Activated T-cell treated with anti-CD3 and anti-CD28 coated beads, Interleukin-2, amount 50 U/mL, for 1 hour (primary cell): ENCODE measurements around the gene NFIC.
"Not testable (repeated sequence)": the region's sequence is repeated elsewhere in the genome, so short reads cannot be mapped to it uniquely, and the experiment has no call there.

Source experiments
- DNase-seq: peaks from one replicate; pipeline ENCODE4 v3.0.0-alpha.2; 2020

Gene NFIC

DNA sequence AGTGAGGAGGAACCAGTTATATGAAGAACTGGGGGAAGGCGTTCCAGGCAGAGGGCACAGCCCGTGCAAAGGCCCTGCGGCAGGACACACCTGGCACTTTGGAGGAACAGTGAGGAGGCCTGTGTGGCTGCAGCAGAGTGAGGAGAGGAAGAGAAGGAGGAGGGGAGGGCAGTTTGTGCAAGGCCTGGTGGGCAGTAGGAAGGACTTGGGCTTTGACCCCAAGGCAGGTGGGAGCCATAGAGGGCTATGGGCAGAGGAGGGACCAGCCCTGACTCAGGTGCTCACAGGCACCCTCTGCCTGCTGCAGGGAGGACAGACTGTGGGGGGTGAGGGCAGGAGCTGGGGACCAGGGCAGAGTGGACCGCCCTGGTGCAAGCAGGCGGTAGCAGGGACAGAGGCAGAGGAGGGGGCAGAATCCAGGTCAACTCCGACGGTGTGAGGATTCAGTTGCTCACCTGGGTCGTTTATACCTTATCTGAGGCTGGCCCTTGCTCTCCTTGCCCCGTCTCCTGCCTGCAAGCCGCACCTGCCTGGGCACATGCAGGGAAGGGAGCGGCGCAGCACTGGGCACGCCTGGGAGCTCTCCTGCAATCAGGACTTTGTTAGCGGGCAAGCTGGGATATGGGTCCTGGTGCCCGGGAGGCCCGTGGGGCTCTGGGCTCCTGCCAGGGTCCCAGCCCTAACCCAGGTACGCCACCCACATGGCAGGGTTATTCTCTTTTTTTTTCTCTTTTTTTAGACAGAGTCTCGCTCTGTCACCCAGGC is 34.8 kb downstream of the NFIC start:
- DNase-seq: no peak

DNA sequence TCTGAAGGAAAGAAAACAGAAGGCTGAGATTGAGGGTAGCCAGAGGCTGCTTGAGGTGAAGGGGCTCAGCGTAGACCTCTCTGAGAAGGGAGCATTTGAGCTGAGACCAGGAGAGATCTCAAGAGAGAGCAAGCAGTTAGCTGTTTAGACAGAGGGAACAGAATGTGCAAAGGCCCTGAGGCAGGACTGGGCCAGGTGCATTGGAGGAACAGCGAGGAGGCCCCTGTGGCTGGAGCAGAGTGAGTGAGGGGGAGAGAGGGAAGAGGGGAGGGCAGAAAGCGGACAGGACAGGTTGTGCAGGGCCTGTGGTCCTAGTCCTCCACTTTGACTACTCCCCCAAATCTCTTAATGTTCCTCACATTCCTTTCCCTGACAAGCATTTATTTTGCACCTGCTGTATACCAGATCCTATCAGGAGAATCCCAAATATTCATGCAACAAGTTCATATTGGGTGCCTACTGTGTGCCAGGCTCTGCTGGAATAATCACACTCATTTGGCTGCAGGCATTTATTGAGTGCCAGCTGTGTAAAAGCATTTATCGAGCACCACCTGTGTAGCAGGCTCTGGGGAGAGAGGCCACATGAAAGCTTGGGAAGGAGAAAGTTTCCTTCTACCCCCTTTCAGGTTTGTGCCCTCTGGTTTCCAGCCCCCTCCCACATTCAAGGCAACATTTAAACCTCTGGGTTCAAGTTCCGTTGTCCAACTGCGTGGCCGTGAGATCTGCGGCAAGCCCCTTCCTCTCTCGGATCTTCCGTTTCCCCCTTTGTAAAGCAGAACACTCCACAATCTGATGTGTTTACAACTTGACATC is 36.5 kb downstream of the NFIC start:
- DNase-seq: no peak

DNA sequence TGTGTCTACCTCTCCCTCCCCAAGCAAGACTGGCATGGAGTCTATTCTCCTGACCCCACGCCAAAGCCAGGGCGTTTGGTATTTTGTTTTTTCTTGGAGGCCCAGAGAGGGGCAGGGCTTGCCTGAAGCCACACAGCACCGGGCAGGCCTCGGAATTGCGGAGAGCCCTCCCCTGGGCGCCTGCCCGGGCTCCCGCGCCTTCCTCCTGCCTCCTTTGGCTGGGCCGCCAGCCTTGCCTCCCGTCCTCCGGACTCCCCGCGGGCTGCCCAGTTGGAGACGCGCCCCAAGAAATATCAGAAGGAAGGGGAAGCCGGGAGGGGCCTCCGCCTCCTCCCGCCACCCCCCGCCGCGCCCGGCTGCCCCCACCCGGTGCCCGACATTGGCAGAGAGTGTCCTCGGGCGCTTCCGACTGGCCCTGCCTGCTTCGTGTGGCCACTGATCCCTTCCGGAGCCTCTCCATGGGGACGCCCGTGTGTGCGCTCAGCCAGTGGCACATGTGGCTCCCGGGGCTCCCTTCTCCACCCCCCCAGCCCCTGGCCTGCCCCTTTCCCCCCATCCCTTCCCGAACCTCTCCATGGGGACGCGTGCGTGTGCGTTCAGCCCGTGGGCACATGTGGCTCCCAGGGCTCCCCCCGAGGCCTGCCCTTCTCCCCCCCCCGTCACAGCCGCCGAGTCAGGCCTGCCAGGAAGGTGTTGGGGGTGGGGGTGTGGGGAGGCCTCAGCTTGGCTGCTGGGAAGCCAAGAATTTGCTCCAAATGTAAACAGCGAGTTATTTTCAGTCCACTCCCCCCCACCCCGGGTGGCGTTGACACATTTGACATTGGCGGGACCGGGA is 37.3 kb downstream of the NFIC start:
- DNase-seq: no peak

DNA sequence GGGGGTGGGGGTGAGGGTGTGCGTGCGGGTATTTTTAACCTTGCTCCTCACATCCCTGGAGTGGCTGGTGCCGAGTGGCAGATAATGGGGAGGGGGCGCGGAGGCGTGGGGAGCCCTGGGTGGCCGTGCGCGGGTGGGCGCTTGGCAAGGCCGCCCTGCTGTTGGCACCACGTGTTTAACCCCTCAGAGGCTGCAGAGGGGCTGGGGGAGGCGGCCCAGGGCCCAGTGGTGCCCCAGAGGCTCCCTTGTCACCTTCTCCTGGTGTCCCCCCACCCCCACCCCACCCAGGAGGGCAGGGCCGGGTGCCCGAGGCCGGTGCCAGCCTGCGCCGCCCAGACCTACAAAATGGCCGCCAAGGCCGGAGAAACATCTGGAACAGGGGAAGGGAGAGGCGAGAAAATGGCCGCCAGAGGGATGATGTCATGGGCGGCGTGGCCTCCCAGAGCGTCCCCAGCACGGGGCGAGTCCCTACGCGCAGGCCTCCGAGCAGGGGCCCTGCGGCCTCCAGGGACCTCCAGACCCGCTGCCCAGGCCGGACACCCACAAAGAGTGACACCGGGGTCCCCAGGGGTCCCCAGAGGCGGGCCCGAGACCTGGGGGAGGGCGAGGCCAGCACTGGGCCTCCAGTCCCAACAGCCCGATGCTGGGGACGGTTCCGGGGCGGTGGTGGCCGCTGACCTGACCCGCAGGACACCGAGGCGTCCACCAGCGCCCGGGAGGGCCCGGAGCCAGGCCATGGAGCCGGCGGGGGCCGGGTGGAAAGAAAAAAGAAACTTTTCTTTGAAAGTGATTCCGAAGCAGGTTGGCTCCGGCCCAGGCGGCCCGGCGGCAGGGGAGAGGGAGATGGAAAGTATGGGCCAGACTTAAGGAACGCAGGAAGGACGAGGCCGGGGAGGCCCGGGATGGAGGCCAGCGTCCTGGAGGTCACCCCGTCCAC is 38.2 kb downstream of the NFIC start:
- no peak for DNase-seq

DNA sequence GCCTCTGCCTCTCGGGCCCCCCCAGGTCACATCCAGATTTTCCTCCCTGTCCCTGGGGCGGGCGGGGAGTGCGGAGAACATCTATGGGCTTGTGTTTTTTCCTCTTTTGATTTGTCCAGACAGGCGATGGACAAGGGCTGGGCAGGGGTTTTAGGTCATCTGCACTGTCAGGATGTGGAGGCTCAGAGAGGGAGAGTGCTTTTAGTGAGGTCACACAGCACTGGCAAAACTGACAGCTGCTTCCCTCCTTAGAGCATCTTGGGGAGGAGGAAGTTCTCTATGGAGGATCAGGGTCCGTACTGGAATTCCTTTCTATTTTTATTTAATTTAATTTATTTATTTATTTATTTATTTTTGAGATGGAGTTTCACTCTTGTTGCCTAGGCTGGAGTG is 38.9 kb downstream of the NFIC start:
- no peak for DNase-seq

DNA sequence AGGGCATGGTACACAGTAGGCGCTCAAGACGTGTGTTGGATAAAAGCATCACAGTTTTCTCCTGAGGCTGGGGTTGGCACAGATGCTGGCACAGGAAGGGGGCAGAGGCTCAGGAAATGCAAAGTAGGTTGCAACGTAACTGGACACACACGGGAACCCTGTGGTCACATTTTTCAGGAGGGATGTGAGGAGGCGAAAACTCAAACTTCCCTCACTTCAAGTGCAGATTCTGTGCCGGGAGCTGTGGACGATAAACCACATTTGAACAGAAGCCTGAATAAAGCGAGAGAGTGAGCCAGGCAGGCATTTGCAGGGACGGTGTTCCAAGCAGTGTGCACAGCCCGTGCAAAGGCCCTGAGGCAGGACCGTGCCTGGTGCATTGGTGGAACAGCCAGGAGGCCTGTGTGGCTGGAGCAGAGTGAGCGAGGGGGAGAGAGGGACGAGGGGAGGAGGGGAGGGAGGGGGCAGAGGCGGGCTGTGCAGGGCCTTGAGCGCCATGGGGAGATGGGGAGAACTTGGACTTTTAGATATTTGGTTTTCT is 40.3 kb downstream of the NFIC start:
- DNase-seq: no peak

DNA sequence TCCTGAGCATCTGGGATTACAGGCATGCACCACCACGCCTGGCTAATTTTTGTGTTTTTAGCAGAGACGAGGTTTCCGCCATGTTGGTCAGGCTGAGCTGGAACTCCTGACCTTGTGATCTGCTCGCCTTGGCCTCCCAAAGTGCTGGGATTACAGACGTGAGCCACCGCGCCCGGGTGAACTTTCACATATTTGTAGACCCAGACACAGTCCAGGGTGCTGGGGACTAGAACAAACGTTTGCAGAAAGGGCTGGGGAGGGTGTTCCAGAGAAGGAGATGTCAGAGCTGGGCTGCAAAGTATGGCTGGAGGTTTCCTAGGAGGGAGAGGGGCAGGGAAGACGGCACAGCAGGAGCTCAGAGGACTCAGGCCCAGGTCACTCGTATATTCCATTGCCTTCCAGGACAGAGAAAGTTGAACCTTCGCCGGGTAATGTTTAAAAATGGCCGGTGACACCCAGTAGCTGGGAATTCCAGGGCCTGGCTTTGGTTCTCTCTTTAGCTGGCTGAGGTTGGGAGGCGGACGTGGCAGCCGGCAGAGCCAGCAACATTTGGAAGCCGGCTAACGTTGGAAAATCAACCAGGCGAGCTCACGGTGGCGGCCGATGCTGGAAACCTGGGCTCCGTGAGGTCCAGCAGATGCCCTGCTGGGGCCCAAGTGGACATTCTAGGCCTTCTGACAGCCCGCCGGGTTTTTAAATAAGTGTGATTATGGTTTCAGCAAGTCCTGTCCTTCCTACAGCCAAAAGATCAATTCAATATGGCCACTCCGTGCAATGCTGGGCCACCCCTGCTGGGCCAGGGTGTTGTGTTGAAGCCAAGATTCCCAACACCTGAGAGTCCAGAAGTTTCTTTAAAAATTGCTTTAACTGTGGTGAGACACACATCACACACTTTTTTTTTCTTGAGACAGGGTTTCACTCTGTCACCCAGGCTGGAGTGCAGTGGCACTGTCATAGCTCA is 41.5 kb downstream of the NFIC start:
- DNase-seq: no peak

DNA sequence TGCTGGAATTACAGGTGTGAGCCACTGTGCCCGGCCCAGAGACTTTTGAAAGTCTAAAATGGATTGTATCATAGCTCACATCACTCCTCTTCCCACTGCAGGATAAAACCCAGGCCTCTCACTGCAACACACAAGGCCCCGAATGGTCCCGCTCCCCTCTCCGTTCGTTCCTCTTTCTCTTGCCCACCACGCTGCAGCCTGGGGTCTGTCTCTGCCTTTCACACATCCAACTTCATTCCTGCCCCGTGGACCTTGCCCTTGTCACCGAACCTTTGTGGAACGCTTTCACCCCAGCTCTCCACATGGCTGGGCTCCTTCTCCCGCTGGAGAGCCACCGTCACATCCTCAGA is 42.6 kb downstream of the NFIC start:
- no peak for DNase-seq

DNA sequence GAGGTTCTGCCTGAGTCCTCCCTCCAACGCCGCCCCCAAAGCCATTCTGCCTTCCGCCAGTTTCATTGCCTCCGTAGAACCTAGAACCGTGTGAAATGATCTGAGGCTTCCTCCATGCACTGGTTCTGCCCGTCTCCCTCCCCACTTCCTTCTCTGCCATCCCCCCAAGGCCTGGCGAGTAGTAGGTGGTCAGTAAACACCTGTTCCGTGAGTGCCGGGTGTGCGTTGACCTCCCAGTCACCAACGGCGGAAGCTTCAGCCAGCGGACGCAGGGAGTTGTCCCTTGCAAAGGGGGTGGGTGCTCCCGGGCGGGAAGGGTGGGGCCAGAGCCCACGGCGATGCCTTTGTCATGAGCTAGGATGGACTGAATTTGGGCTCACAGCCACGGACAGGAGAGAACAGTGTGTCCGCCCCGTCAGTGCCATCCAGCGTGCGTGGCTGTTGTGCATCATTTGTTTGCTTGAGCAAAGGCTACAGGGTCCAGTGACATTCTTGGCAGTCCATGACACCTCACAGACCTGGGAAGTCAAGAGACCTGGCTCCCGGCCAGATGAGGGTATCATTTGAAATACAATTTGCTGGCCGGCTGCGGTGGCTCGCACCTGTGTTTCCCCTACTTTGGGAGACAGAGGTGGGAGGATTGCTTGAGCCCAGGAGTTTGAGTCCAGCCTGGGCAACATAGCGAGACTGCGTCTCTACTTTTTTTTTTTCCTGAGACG is 43.1 kb downstream of the NFIC start:
- no peak for DNase-seq

DNA sequence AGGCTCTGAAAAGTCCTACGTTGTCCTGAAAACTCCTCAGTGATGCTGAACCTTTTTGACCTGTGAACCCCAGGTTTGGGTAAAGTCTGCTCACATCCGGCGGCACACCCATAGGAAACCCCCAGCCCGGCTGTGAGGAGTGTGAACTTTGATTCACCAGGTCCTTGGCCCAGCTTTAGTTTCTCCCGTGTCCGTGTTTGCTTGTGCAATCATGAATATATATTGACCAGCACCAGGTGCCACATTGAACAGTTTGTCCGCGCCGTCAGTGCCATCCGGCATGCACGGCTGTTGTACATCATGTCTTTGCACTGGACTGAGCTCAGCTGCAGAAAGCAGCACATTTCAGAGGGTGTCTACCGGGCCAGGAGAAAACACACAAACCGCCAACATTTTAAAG is 45.3 kb downstream of the NFIC start:
- DNase-seq: no peak

DNA sequence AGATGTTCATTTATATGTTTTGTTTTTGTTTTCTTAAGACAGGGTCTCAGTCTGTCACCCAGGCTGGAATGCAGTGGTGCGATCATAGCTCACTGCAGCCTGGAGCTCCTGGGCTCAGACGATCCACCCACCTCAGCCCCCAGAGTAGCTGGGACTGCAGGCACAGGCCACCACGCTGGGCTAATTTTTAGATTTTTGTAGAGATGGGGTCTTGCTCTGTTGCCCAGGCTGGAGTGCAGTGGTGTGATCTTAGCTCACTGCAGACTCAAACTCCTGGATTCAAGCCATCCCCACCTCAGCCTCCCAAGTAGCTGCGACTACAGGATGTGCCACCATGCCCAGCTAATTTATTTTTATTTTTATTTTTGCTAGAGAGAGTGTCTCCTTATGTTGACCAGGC is 45.7 kb downstream of the NFIC start:
- no peak for DNase-seq

DNA sequence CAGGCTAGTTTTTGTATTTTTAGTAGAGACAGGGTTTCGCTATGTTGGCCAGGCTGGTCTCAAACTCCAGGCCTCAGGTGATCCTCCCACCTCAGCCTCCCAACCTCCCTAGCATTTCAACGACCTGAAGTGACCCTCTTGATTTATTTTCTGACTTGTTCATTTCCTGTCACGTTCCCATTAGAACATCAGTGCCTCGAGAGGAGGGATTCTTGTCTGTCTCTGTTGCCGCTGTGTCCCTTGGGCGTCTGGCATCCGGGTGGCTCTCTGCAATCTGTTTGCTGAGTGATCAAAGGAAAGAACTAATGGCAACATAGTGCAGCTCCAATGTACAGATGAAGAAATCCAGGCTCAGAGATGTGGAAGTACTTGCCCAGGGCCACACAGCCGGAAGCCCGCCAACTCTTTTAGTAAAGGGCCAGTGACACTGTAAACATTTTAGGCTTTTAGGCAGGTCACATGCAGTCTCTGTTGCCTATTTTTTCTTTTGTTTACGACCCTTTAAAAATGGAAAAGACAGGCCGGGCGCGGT is 47.5 kb downstream of the NFIC start:
- no peak for DNase-seq

DNA sequence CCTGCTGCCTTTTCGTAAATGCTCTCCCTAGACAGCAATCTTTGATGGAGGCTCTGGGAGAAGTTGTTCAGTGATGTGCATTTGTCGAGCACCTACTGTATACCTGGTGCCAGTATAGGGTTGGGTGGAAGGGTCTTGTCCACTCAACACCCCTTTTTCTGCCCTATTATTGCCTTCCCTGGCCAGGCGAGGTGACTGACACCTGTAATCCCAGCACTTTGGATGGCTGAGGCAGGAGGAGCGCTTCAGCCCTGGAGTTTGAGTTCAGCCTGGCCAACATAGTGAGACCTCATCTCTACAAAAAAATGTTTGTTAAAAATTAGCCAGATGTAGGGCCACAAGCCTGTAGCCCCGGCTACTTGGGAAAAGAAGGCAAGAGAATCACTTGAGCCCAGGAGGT is 49.3 kb downstream of the NFIC start:
- DNase-seq: no peak

DNA sequence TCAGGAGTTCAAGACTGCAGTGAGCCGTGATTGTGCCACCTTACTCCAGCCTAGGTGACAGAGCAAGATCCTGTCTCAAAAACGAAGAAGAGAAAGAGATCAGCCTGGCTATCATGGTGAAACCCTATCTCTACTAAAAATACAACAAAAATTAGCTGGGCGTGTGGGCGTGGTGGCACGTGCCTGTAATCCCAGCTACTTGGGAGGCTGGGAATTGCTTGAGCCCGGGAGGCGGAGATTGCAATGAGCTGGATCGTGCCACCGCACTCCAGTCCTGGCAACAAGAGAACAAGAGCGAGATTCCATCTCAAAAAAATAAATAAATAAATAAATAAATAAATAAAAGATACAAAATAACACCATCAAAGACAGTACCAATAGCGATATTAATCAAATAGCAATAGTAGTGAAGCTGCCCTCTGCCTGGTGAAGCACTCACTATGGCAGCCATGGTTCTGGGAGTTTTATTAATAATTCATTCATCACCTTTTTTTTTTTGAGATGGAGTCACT is 53.9 kb downstream of the NFIC start:
- no peak for DNase-seq

DNA sequence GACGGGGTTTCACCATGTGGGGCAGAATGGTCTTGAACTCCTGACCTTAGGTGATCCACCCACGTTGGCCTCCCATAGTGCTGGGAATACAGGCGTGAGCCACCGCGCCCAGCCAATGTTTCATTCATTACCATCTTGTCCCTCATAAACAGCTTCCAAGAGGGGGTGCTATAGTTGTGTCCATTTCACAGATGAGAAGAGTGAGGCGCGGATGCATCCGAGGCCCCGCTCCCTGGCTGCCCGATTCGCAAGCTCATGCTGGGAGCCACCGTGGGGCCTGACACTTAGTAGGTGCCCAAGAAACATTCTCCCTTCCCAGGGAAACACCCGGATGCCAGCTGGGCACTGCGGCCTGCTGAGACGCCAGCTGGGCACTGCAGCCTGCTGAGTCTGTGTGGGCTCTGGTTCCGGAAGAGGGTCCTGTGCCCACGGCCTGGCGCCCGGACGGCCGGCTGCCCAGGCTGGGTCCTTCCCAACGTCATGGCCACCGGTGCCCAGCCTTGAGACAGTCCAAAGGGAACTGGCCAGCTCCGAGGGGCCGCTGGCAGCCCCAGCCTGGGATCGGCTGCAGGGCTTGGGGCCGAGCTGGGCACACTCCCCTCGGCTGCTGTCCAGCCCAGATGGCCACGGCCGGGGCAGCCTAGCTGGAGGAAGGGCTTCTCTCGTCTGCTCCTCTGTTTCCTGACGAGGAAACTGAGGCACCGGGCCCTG is 54.7 kb downstream of the NFIC start:
- no peak for DNase-seq

DNA sequence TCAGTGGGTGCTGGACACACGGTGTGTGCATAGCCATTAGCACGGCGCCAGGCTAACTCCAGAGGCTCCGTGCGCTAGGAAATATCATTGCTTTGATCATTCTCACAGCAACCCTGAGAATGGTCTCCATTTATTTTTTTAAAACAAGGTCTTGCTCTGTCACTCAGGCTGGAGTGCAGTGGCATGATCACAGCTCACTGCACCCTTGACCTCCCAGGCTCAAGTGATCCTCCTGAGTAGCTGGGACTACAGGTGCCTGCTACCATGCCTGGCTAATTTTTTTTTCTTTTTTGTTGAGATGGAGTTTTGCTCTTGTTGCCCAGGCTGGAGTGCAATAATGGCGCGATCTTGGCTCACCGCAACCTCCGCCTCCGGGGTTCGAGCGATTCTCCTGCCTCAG is 55.3 kb downstream of the NFIC start:
- not testable (repeated sequence) for DNase-seq

DNA sequence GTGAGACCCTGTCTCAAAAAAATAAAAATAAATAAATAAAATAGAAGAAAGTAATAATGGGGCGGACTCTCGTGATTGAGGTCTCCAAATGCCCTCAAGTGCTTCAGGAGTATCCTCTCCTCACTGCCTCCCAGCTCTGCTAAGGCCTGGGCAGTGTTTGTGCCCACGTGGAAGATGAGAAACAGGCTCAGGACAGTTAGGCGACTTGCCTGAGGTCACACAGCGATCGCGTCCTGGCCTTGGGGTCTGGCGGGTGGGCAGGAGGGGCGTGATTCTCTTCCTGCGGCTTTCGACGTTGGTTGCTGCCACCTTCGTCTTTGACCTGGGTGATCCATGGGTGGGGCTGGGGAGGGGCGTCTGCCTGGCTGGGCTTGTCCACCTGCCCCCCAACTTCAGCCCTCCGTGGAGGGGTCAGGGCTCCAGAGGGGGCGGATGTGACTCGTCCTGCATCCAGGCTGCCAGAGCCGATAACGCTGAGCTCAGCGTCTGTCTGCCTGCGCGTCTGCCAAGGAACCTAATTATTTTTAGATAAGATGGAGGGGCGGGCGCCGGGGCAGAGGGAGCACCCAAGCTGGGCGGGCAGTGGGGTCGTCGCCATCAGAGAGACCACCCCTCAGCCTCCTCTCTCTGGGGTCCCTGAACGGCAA is 56.9 kb downstream of the NFIC start:
- no peak for DNase-seq

DNA sequence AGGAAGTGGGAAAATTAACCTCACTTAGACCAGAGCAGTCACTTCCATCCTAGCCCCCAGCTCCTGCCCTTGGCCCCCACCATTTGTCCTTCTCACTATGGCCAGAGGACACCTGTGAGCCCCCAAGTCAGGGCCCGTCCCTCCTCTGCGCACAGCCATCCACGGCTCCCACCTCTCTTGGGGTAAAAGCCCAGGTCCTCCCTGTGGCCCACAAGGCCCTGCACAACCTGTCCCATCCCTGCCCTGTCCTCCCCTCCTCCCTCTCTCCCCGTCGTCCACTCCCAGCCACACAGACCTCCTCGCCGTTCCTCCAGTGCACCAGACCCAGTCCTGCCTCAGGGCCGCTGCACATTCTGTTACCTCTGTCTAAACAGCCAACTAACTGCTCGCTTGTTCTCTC is 60.0 kb downstream of the NFIC start:
- DNase-seq: no peak

DNA sequence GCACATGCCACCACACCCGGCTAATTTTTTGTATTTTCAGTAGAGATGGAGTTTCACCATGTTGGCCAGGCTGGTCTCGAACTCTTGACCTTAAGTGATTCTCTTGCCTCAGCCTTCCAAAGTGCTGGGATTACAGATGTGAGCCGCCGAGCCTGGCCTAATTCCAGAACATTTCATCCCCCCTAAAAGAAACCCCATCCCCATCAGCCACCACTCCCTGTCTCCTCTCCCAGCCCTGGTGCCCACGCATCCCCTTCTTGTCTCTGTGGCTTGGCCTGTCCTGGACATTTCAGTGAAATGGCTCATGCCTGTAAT is 63.9 kb downstream of the NFIC start:
- DNase-seq: not testable (repeated sequence)
